H1 (cell line): ENCODE results near the gene S100A6. TPM values are rescaled to one million over a fixed set of nuclear protein-coding genes. Genes with fewer than 3 reads are reported as not detected.

Experiments
- CTCF ChIA-PET: fragments of 300-600 bp; sonication (Branson Sonifier 250); formaldehyde crosslinking; loops from one replicate; lab custom pipeline; 2021; ENCODE audit not compliant: partially characterized antibody; lab: Charles Lee
- POLR2A ChIA-PET: fragments of 300-600 bp; sonication (Branson Sonifier 250); formaldehyde crosslinking; loops from one replicate; lab custom pipeline; 2021; ENCODE audit warnings: inconsistent platforms; ENCODE audit not compliant: partially characterized antibody; lab: Charles Lee
- DNase-seq, 2 experiments: peaks; one replicate each; pipeline versions ENCODE4 v3.0.0 to v3.0.0-alpha.2; 2010 to 2022; ENCODE audit warnings: low spot score in 2 of 2, low read depth in 1 of 2, mixed read lengths in 1 of 2
- FAIRE-seq: peaks from 2 replicates; lab custom pipeline; 2011; peaks lifted over from hg19 to GRCh38; lab: Jason Lieb, UNC
- H2AFZ ChIP-seq: 2 replicates; pipeline ENCODE4 v1.8.1; 2012; ENCODE audit warnings: low read length, inconsistent platforms
- H2AK5ac ChIP-seq: 2 replicates; pipeline ENCODE4 v1.6.1; 2013; ENCODE audit warnings: low read depth, low read length
- H2BK120ac ChIP-seq: replicated peaks from 2 replicates; pipeline ENCODE3; 2013; ENCODE audit warnings: low read depth, low read length, inconsistent platforms
- H2BK12ac ChIP-seq: 2 replicates; pipeline ENCODE4 v1.6.1; 2013; ENCODE audit warnings: low read depth, low read length
- H2BK15ac ChIP-seq: 2 replicates; pipeline ENCODE4 v1.6.1; 2013; ENCODE audit warnings: low read length
- H2BK20ac ChIP-seq: 2 replicates; pipeline ENCODE4 v1.6.1; 2013; ENCODE audit warnings: low read length
- H2BK5ac ChIP-seq: 2 replicates; pipeline ENCODE4 v1.6.1; 2013; ENCODE audit warnings: low read depth, low read length
- H3K14ac ChIP-seq: 2 replicates; pipeline ENCODE4 v1.6.1; 2013; ENCODE audit warnings: inconsistent platforms; ENCODE audit not compliant: insufficient read length
- H3K18ac ChIP-seq: 2 replicates; pipeline ENCODE4 v1.6.1; 2013; ENCODE audit warnings: low read length; ENCODE audit errors: extremely low read depth
- H3K23ac ChIP-seq: 2 replicates; pipeline ENCODE4 v1.6.1; 2013; ENCODE audit warnings: inconsistent platforms; ENCODE audit not compliant: insufficient read length
- H3K23me2 ChIP-seq: 2 replicates; pipeline ENCODE4 v1.6.1; 2013; ENCODE audit warnings: low read depth, low read length
- H3K27ac ChIP-seq: 2 replicates; pipeline ENCODE4 v1.6.1; 2011; ENCODE audit warnings: low read depth, low read length, inconsistent platforms
- H3K27me3 ChIP-seq, 4 experiments: replicated peaks in 1 of 4; 1 replicate in 1 of 4; 2 replicates in 3 of 4; pipeline versions ENCODE4 v1.6.1 to v1.8.1; 2011 to 2013; ENCODE audit warnings: low read length in 3 of 4, mild to moderate bottlenecking in 3 of 4, inconsistent platforms in 2 of 4, mixed read lengths in 2 of 4, moderate library complexity in 1 of 4; ENCODE audit not compliant: control insufficient read depth in 3 of 4, insufficient read depth in 3 of 4; ENCODE audit errors: extremely low read depth in 1 of 4
- H3K36me3 ChIP-seq, 4 experiments: 2 replicates each; pipeline versions ENCODE4 v1.6.1 to v1.8.1; 2011 to 2013; ENCODE audit warnings: mild to moderate bottlenecking in 4 of 4, low read length in 3 of 4, moderate library complexity in 2 of 4, control low read depth in 1 of 4, inconsistent platforms in 1 of 4; ENCODE audit not compliant: insufficient read depth in 4 of 4, control insufficient read depth in 2 of 4
- H3K4ac ChIP-seq: replicated peaks from 2 replicates; pipeline ENCODE3; 2013; ENCODE audit warnings: low read length, low read depth, mixed read lengths, inconsistent platforms; ENCODE audit not compliant: insufficient read length
- H3K4me1 ChIP-seq, 4 experiments: replicated peaks in 1 of 4; 1 replicate in 1 of 4; 2 replicates in 3 of 4; pipeline versions ENCODE4 v1.6.1 to v1.8.1; 2011 to 2013; ENCODE audit warnings: low read length in 3 of 4, inconsistent platforms in 2 of 4, mixed read lengths in 1 of 4; ENCODE audit not compliant: insufficient read depth in 4 of 4, control insufficient read depth in 3 of 4
- H3K4me2 ChIP-seq, 2 experiments: 2 replicates each; pipeline versions ENCODE4 v1.6.1 to v1.8.1; 2011 to 2013; ENCODE audit warnings: low read depth in 2 of 2, low read length in 2 of 2, control low read depth in 1 of 2, inconsistent platforms in 1 of 2, mild to moderate bottlenecking in 1 of 2; ENCODE audit not compliant: insufficient read depth in 1 of 2
- H3K4me3 ChIP-seq, 4 experiments: fragments of 200-600, 300-600 bp in 1 of 4; sonication (generic), shearing (Covaris generic), sonication (Bioruptor Twin) in 1 of 4; 2 replicates each; pipeline versions ENCODE4 v1.5.1 to v1.8.1; 2011 to 2016; ENCODE audit warnings: low read length in 4 of 4, low read depth in 3 of 4, control low read depth in 2 of 4, inconsistent platforms in 2 of 4, mild to moderate bottlenecking in 2 of 4, mixed read lengths in 1 of 4, moderate library complexity in 1 of 4; ENCODE audit not compliant: insufficient read depth in 2 of 4; ENCODE audit errors: extremely low read depth in 1 of 4
- H3K56ac ChIP-seq: replicated peaks from 2 replicates; pipeline ENCODE3; 2013; ENCODE audit warnings: low read depth, mild to moderate bottlenecking, mixed read lengths, low read length, inconsistent platforms; ENCODE audit not compliant: insufficient read length
- H3K79me1 ChIP-seq: 2 replicates; pipeline ENCODE4 v1.6.1; 2013; ENCODE audit warnings: low read depth, low read length, control low read depth
- H3K79me2 ChIP-seq, 2 experiments: 2 replicates each; pipeline versions ENCODE4 v1.6.1 to v1.8.1; 2012 to 2013; ENCODE audit warnings: low read length in 2 of 2, mild to moderate bottlenecking in 2 of 2, inconsistent platforms in 1 of 2; ENCODE audit not compliant: insufficient read depth in 2 of 2, control insufficient read depth in 1 of 2
- H3K9ac ChIP-seq, 4 experiments: replicated peaks in 1 of 4; 1 replicate in 1 of 4; 2 replicates in 3 of 4; pipeline versions ENCODE4 v1.6.1 to v1.8.1; 2011 to 2013; ENCODE audit warnings: low read depth in 3 of 4, low read length in 3 of 4, control low read depth in 2 of 4, mild to moderate bottlenecking in 2 of 4, moderate library complexity in 2 of 4, inconsistent platforms in 1 of 4; ENCODE audit errors: extremely low read depth in 1 of 4
- H3K9me3 ChIP-seq, 2 experiments: 2 replicates each; pipeline versions ENCODE4 v1.6.1 to v1.8.1; 2012 to 2013; ENCODE audit warnings: mild to moderate bottlenecking in 2 of 2, moderate library complexity in 2 of 2, control low read depth in 1 of 2, inconsistent platforms in 1 of 2, low read depth in 1 of 2, low read length in 1 of 2, mixed read lengths in 1 of 2; ENCODE audit not compliant: insufficient read depth in 2 of 2
- H4K20me1 ChIP-seq, 2 experiments: replicated peaks in 1 of 2; 2 replicates each; pipeline versions ENCODE3 to v1.8.1; 2011 to 2013; ENCODE audit warnings: inconsistent platforms in 2 of 2, low read length in 2 of 2, mild to moderate bottlenecking in 1 of 2; ENCODE audit not compliant: insufficient read depth in 2 of 2, control insufficient read depth in 1 of 2
- H4K5ac ChIP-seq: 2 replicates; pipeline ENCODE4 v1.6.1; 2013; ENCODE audit warnings: low read length, low read depth, mixed read lengths, inconsistent platforms; ENCODE audit not compliant: insufficient read length
- H4K8ac ChIP-seq: 2 replicates; pipeline ENCODE4 v1.8.0; 2013; ENCODE audit warnings: mild to moderate bottlenecking, moderate library complexity, low read length, inconsistent platforms; ENCODE audit not compliant: insufficient read depth; ENCODE audit errors: extremely low read depth
- H4K91ac ChIP-seq: replicated peaks from 2 replicates; pipeline ENCODE3; 2013; ENCODE audit warnings: low read length, mixed read lengths, inconsistent platforms; ENCODE audit not compliant: insufficient read length
- BACH1 ChIP-seq: IDR thresholded peaks from 2 replicates; pipeline ENCODE4 v1.6.1; 2012; ENCODE audit warnings: low read length, improper control_type of control experiment
- CREB1 ChIP-seq: IDR thresholded peaks from 2 replicates; pipeline ENCODE4 v1.6.1; 2012; ENCODE audit warnings: inconsistent platforms
- FOSL1 ChIP-seq: IDR thresholded peaks from 2 replicates; pipeline ENCODE4 v1.6.1; 2011; ENCODE audit warnings: mild to moderate bottlenecking, low read depth, low read length, moderate library complexity; ENCODE audit not compliant: insufficient read depth
- HDAC2 ChIP-seq, 2 experiments: fragments of 300-600 bp in 1 of 2; sonication (generic) in 1 of 2; IDR thresholded peaks; 2 replicates each; pipeline ENCODE4 v1.6.1; 2011 to 2012; ENCODE audit warnings: low read depth in 2 of 2, low read length in 2 of 2, mild to moderate bottlenecking in 2 of 2, moderate library complexity in 2 of 2, borderline replicate concordance in 1 of 2, inconsistent platforms in 1 of 2
- NANOG ChIP-seq: IDR thresholded peaks from 2 replicates; pipeline ENCODE4 v1.6.1; 2011; ENCODE audit warnings: low read length, low read depth, mild to moderate bottlenecking, inconsistent platforms; ENCODE audit not compliant: insufficient read depth, poor library complexity, severe bottlenecking
- PHF8 ChIP-seq: fragments of 200-600 bp; sonication (generic); conservative IDR thresholded peaks from 2 replicates; pipeline ENCODE4 v1.7.1; 2012; ENCODE audit warnings: low read depth, mild to moderate bottlenecking, inconsistent platforms, low read length, moderate library complexity
- RBBP5 ChIP-seq: IDR thresholded peaks from 2 replicates; pipeline ENCODE4 v1.7.1; 2012; ENCODE audit warnings: low read depth, mild to moderate bottlenecking, inconsistent platforms, low read length, moderate library complexity, borderline replicate concordance
- ZNF274 ChIP-seq: IDR thresholded peaks from 2 replicates; pipeline ENCODE4 v1.7.0; 2012; ENCODE audit warnings: low read length, borderline replicate concordance; ENCODE audit errors: extremely low read depth
- WGBS, 2 experiments: shearing (Covaris generic) in 1 of 2; methylation state at CpG; one replicate each; pipeline versions ENCODE4 v1.1.6 to v1.1.7; 2013 to 2015; ENCODE audit warnings: low lambda C conversion rate in 2 of 2, mixed read lengths in 2 of 2, inconsistent platforms in 1 of 2, low coverage in 1 of 2, missing lambda C conversion rate in 1 of 2; ENCODE audit not compliant: insufficient replicate concordance in 2 of 2, insufficient coverage in 1 of 2, insufficient read length in 1 of 2; ENCODE audit errors: extremely low coverage in 1 of 2, missing lambda C conversion rate in 1 of 2; 5-methylcytosine and 5-hydroxymethylcytosine counted together
- polyA plus RNA-seq, 7 experiments: library from polyadenylated mRNA; depleted of rRNA in 3 of 7; stranded (reverse) in 5 of 7; unstranded in 2 of 7; fragments of >200 nt in 5 of 7; fragments of 200-250 nt in 2 of 7; gene quantifications; 1 replicate in 5 of 7; 2 replicates in 1 of 7; 4 replicates in 1 of 7; pipeline versions ENCODE4 v1.2.1 to v1.2.3, GENCODE V29; 2011 to 2013; ENCODE audit warnings: missing spikeins in 2 of 7, mixed read lengths in 2 of 7
- total RNA-seq: library from RNA; stranded (reverse); fragmentation: NEBNext Ultra II Directional; extraction: Animal tissue kit (Norgen Biotek cat#: 25700); gene quantifications from 2 replicates; pipeline ENCODE4 v1.2.1, GENCODE V29; 2021

The S100A6 gene
- total and polyA plus RNA-seq, 2 of the 8 experiments (the other 6 are each of a cell fraction or from before 2014, with no cell fraction given): 11.1 to 63.0 TPM

GRCh38 chr1:153568367-153569099 is 32.7 kb upstream of the S100A6 start:
- WGBS, 2 experiments: 27% methylated on average over 24 of the region's 25 CpGs; no CpG with 5 or more reads in 1 of the 2 experiments
- no peaks in the 10 kb centered on the region for H3K36me3 ChIP-seq
- H3K79me1 ChIP-seq: no peaks in the 10 kb centered on the region
- no peak overlapping the region for H3K14ac ChIP-seq
- peak overlapping the region; percentile 94 for H2AFZ ChIP-seq
- no peaks in the 10 kb centered on the region for H3K9me3 ChIP-seq
- peak overlapping the region; percentile 99 for H2BK12ac ChIP-seq
- peak overlapping the region; percentile 11 for H2BK120ac ChIP-seq
- FAIRE-seq (no peak), DNase-seq (peak; percentile 81 to 94)
- peaks cover 11 to 26% (median 20%) of the 10 kb centered on the region in 4 experiments for H3K4me1 ChIP-seq
- peak overlapping the region; percentile 99 for H2BK15ac ChIP-seq
- H3K27me3 ChIP-seq: 0 out of 7 replicates have a peak, but pooled peaks cover 0 to 4% (median 0%) of the 10 kb centered on the region in 4 experiments
- peak overlapping the region in 3 of 4 experiments; percentile 9 to 41 (median 23); a peak in 3 of 8 replicates for H3K4me3 ChIP-seq
- peak overlapping the region; percentile 39; the same call in 1 of the 2 replicates for H3K27ac ChIP-seq
- H2BK5ac ChIP-seq: peak overlapping the region; percentile 97; the same call in 1 of the 2 replicates
- ChIA-PET CTCF (interaction anchor here (0.7 to 7.5 kb wide), 33 partner anchors 9 to 216 kb away, joined by 3 to 224 read pairs (median 7); partner anchors contain the start of genes CHTOP, S100A1, S100A13 and S100A14), POLR2A (interaction anchor here (0.6 to 2.1 kb wide), 15 partner anchors 9 to 422 kb away, joined by 3 to 16 read pairs (median 4); partner anchors contain the start of genes CHTOP, RPS27, S100A1 and S100A13)
- 0 out of 2 replicates have a peak overlapping the region, but pooled peaks have one; percentile 7 for H4K8ac ChIP-seq
- H3K56ac ChIP-seq: peak overlapping the region; percentile 73
- no peak overlapping the region for H4K5ac ChIP-seq
- H4K91ac ChIP-seq: peak overlapping the region; percentile 92
- H4K20me1 ChIP-seq: no peaks in the 10 kb centered on the region
- peak overlapping the region; percentile 95 for H2BK20ac ChIP-seq
- H3K79me2 ChIP-seq: no peaks in the 10 kb centered on the region
- peak overlapping the region; percentile 1 to 61 for H3K4me2 ChIP-seq
- peak overlapping the region in 2 of 4 experiments; percentile 27 to 38; a peak in 3 of 7 replicates for H3K9ac ChIP-seq
- H3K4ac ChIP-seq: no peak overlapping the region
- peak overlapping the region; percentile 26 for H3K18ac ChIP-seq
- no peak overlapping the region for H3K23ac ChIP-seq
- peaks cover 2% of the 10 kb centered on the region for H3K23me2 ChIP-seq
- no peak overlapping the region for H2AK5ac ChIP-seq
- TF ChIP-seq NANOG (no peak), ZNF274 (no peak), BACH1 (peak; percentile 65), FOSL1 (no peak), HDAC2 (IDR thresholded peaks at IDR 0.05; ENCODE audit: borderline replicate concordance in 1 of 2, low read depth in 2 of 2, low read length in 2 of 2) (peak; percentile 44 to 51; a peak in 2 of 4 replicates), PHF8 (no peak), RBBP5 (no peak), CREB1 (peak; percentile 85)
